Progenitor cell of endocrine pancreas (in vitro differentiated cells): ENCODE measurements around the gene SLC29A3. TPM values are rescaled to one million over a fixed set of nuclear protein-coding genes. Genes with fewer than 3 reads are reported as not detected.

Experiments
- DNase-seq: peaks from one replicate; pipeline ENCODE4 v3.0.0; 2021; ENCODE audit warnings: low spot score; ENCODE audit not compliant: unreplicated experiment
- H3K27ac Mint-ChIP-seq: 2 replicates; pipeline ENCODE4 v1.8.0; 2021; ENCODE audit warnings: mild to moderate bottlenecking, moderate library complexity, mixed read lengths
- H3K27me3 Mint-ChIP-seq: 2 replicates; pipeline ENCODE4 v1.8.0; 2021; ENCODE audit warnings: mixed read lengths
- H3K36me3 Mint-ChIP-seq: 2 replicates; pipeline ENCODE4 v1.8.0; 2022; ENCODE audit warnings: mixed read lengths; ENCODE audit not compliant: insufficient read depth
- H3K4me1 Mint-ChIP-seq: 2 replicates; pipeline ENCODE4 v1.8.0; 2021; ENCODE audit warnings: low read depth, mixed read lengths
- H3K4me3 Mint-ChIP-seq: 2 replicates; pipeline ENCODE4 v1.8.0; 2021; ENCODE audit warnings: low read depth, mild to moderate bottlenecking, moderate library complexity, mixed read lengths
- H3K9me3 Mint-ChIP-seq: 2 replicates; pipeline ENCODE4 v1.8.0; 2021; ENCODE audit warnings: low read depth, mixed read lengths
- CTCF ChIP-seq: fragments of 200-600 bp; sonication (generic); IDR thresholded peaks from one replicate; pipeline ENCODE4 v1.5.0; 2021; ENCODE audit warnings: antibody characterized with exemption, mild to moderate bottlenecking; ENCODE audit not compliant: unreplicated experiment
- long read RNA-seq: library from polyadenylated mRNA; unstranded; transcript quantifications from one replicate; pipeline ENCODE4 v2.0.0, GENCODE V29; 2020
- total RNA-seq: library from RNA; stranded (reverse); gene quantifications from 2 replicates; pipeline ENCODE4 v1.2.1, GENCODE V29; 2021

SLC29A3 gene
- total RNA-seq = 13.3 and 13.7 TPM in 2 replicates
- long read RNA-seq, transcript SLC29A3-205 (6 exons, 2,262 nt) = major isoform, 22 of 32 reads
- long read RNA-seq, partial matches to known transcripts = 6 of 32 reads
- long read RNA-seq, other reads (novel, unspliced or antisense) = 3 of 32 reads

GRCh38 chr10:71319042-71319799 lies at the start of gene SLC29A3:
SLC29A3 (plus strand) TSS chr10:71319259; CDS start chr10:71319310, 51 bp downstream.
- H3K27ac Mint-ChIP-seq = peak within 1 kb of the TSS; percentile 97
- no peaks in the 10 kb centered on the region for H3K9me3 Mint-ChIP-seq
- peak within 1 kb of the TSS; percentile 98 for H3K4me3 Mint-ChIP-seq
- peak; percentile 69 for TF ChIP-seq CTCF
- DNase-seq = peak; percentile 62
- H3K36me3 Mint-ChIP-seq = peaks cover 6% of the 10 kb centered on the region
- peaks cover 8% of the 10 kb centered on the region for H3K4me1 Mint-ChIP-seq
- peaks cover 4% of the 10 kb centered on the region for H3K27me3 Mint-ChIP-seq

GRCh38 chr10:71269301-71270288 lies 49.5 kb upstream of the SLC29A3 start:
- H3K36me3 Mint-ChIP-seq = no peaks in the 10 kb centered on the region
- H3K27ac Mint-ChIP-seq = peak overlapping the region; percentile 8
- no peak for TF ChIP-seq CTCF
- no peaks in the 10 kb centered on the region for H3K9me3 Mint-ChIP-seq
- H3K4me3 Mint-ChIP-seq = no peak overlapping the region
- no peak for DNase-seq
- H3K27me3 Mint-ChIP-seq = peaks cover 7% of the 10 kb centered on the region
- H3K4me1 Mint-ChIP-seq = peaks cover 1% of the 10 kb centered on the region

- Mint-ChIP-seq H3K27me3 (peaks cover 7% of the 10 kb centered on the region), H3K36me3 (no peaks in the 10 kb centered on the region), H3K4me3 (no peak overlapping the region), H3K4me1 (peaks cover 1% of the 10 kb centered on the region), H3K9me3 (no peaks in the 10 kb centered on the region), H3K27ac (peak overlapping the region; percentile 29)
- DNase-seq = no peak
- peak; percentile 65 for TF ChIP-seq CTCF
Measured at GRCh38 chr10:71270301-71271220, 48.5 kb upstream of the SLC29A3 start.

GRCh38 chr10:71271662-71272055 lies 47.4 kb upstream of the SLC29A3 start:
- no peak for DNase-seq
- H3K36me3 Mint-ChIP-seq = no peaks in the 10 kb centered on the region
- no peaks in the 10 kb centered on the region for H3K9me3 Mint-ChIP-seq
- H3K27me3 Mint-ChIP-seq = peaks cover 6% of the 10 kb centered on the region
- no peak overlapping the region for H3K4me3 Mint-ChIP-seq
- no peak for TF ChIP-seq CTCF
- H3K4me1 Mint-ChIP-seq = peaks cover 1% of the 10 kb centered on the region
- no peak overlapping the region for H3K27ac Mint-ChIP-seq
